HCT116 (cell line): ENCODE measurements around the gene IL18. TPM values are rescaled to one million over a fixed set of nuclear protein-coding genes. Genes with fewer than 3 reads are reported as not detected.

Experiments used
- CEBPB ChIP-seq: IDR thresholded peaks from 2 replicates; pipeline ENCODE4 v1.6.1; 2012; ENCODE audit warnings: low read depth
- EZH2phosphoT487 ChIP-seq: fragments of 200-600 bp; IDR thresholded peaks from 2 replicates; pipeline ENCODE4 v1.6.1; 2018; ENCODE audit warnings: antibody characterized with exemption, borderline replicate concordance
- RAD21 ChIP-seq: IDR thresholded peaks from 2 replicates; pipeline ENCODE4 v1.6.1; 2012; ENCODE audit warnings: low read depth, mild to moderate bottlenecking
- SIN3A ChIP-seq: IDR thresholded peaks from 2 replicates; pipeline ENCODE4 v1.6.1; 2012; ENCODE audit warnings: low read depth
- SP1 ChIP-seq: IDR thresholded peaks from 2 replicates; pipeline ENCODE4 v1.6.1; 2012; ENCODE audit warnings: low read depth
- SRF ChIP-seq: IDR thresholded peaks from 2 replicates; pipeline ENCODE4 v1.6.1; 2012; ENCODE audit warnings: low read depth
- ZNF274 ChIP-seq: fragments of 200-500 bp; sonication (Bioruptor generic); IDR thresholded peaks from 2 replicates; pipeline ENCODE4 v1.6.1; 2014; ENCODE audit warnings: mild to moderate bottlenecking, low read depth, low read length, inconsistent platforms
- total RNA-seq: library from RNA; stranded (reverse); gene quantifications from one replicate; pipeline ENCODE4 v1.2.1, GENCODE V29; 2021; ENCODE audit not compliant: unreplicated experiment
- TF ChIP-seq, protein P1 (sequence below): IDR thresholded peaks from 2 replicates; pipeline ENCODE4 v1.6.1; 2012; ENCODE audit warnings: low read depth
- TF ChIP-seq, protein P2 (sequence below): IDR thresholded peaks from 2 replicates; pipeline ENCODE4 v1.6.1; 2011; ENCODE audit warnings: mild to moderate bottlenecking, low read length, moderate library complexity; ENCODE audit not compliant: insufficient replicate concordance; ENCODE audit errors: extremely low read depth
- TF ChIP-seq, protein P3 (sequence below): IDR thresholded peaks from 2 replicates; pipeline ENCODE4 v1.6.1; 2012

IL18 gene
- total RNA-seq, 1 experiment from 2014 or later = 112 TPM

DNA sequence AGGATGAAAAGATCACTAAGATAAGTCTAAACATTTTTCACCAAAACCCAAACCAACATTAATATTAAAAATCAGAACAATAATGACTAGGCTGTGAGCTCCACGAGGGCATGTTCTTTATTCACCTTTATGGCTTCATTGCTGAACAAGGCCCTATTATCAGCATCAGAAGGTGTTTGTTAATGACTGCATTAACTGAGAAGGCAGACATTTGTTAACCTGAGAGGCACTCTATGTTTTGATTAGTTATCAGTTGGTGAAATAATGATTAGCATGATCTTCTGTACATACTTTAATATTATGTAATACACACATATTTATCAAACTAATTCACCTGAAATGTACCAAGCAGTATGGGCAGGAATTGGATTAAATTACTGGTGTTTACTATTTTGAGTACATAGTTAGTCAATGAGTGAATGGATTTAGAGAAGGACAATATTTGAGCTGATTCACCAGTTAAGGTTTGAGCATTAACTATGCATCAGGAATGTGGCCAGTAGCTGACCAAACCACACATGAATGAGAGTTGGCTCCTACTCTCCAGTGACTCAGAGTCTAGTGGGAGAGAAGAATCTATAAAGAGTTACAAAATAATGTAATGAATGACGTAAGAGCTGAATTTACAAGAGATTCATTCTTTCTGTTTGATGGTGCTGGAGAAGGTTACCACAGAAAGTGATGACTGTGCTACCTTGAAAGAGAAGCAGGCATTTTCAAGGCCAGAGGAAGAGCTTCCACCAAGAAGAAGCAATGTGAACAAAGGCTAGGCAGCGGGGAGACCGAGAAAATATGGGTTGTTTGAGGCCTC lies 6.7 kb downstream of the IL18 start (continued):
- TF ChIP-seq RAD21 (peak; percentile 31; the same call in 1 of the 2 replicates), SP1 (peak; percentile 98), SIN3A (peak; percentile 95), EZH2phosphoT487 (no peak), CEBPB (peak; percentile 99), ZNF274 (no peak), SRF (peak; percentile 79)
- TF ChIP-seq, protein P1, sequence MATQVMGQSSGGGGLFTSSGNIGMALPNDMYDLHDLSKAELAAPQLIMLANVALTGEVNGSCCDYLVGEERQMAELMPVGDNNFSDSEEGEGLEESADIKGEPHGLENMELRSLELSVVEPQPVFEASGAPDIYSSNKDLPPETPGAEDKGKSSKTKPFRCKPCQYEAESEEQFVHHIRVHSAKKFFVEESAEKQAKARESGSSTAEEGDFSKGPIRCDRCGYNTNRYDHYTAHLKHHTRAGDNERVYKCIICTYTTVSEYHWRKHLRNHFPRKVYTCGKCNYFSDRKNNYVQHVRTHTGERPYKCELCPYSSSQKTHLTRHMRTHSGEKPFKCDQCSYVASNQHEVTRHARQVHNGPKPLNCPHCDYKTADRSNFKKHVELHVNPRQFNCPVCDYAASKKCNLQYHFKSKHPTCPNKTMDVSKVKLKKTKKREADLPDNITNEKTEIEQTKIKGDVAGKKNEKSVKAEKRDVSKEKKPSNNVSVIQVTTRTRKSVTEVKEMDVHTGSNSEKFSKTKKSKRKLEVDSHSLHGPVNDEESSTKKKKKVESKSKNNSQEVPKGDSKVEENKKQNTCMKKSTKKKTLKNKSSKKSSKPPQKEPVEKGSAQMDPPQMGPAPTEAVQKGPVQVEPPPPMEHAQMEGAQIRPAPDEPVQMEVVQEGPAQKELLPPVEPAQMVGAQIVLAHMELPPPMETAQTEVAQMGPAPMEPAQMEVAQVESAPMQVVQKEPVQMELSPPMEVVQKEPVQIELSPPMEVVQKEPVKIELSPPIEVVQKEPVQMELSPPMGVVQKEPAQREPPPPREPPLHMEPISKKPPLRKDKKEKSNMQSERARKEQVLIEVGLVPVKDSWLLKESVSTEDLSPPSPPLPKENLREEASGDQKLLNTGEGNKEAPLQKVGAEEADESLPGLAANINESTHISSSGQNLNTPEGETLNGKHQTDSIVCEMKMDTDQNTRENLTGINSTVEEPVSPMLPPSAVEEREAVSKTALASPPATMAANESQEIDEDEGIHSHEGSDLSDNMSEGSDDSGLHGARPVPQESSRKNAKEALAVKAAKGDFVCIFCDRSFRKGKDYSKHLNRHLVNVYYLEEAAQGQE = no peak
- TF ChIP-seq, protein P2, sequence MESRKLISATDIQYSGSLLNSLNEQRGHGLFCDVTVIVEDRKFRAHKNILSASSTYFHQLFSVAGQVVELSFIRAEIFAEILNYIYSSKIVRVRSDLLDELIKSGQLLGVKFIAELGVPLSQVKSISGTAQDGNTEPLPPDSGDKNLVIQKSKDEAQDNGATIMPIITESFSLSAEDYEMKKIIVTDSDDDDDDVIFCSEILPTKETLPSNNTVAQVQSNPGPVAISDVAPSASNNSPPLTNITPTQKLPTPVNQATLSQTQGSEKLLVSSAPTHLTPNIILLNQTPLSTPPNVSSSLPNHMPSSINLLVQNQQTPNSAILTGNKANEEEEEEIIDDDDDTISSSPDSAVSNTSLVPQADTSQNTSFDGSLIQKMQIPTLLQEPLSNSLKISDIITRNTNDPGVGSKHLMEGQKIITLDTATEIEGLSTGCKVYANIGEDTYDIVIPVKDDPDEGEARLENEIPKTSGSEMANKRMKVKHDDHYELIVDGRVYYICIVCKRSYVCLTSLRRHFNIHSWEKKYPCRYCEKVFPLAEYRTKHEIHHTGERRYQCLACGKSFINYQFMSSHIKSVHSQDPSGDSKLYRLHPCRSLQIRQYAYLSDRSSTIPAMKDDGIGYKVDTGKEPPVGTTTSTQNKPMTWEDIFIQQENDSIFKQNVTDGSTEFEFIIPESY = peak; percentile 30
- TF ChIP-seq, protein P3, sequence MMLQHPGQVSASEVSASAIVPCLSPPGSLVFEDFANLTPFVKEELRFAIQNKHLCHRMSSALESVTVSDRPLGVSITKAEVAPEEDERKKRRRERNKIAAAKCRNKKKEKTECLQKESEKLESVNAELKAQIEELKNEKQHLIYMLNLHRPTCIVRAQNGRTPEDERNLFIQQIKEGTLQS = peak; percentile 83; the same call in 1 of the 2 replicates
